B cell (primary cell): ENCODE data around the gene ALKAL2.

Source experiments
- EZH2 ChIP-seq: IDR thresholded peaks from 2 replicates; pipeline ENCODE4 v1.6.1; 2012; ENCODE audit warnings: borderline replicate concordance, low read depth, mild to moderate bottlenecking, moderate library complexity, low read length; ENCODE audit not compliant: insufficient read depth, poor library complexity, severe bottlenecking
- TF ChIP-seq, protein P1 (sequence below): fragments of 200-600 bp; IDR thresholded peaks from one replicate; pipeline ENCODE4 v1.8.0; 2022; ENCODE audit warnings: antibody characterized with exemption, mild to moderate bottlenecking

DNA sequence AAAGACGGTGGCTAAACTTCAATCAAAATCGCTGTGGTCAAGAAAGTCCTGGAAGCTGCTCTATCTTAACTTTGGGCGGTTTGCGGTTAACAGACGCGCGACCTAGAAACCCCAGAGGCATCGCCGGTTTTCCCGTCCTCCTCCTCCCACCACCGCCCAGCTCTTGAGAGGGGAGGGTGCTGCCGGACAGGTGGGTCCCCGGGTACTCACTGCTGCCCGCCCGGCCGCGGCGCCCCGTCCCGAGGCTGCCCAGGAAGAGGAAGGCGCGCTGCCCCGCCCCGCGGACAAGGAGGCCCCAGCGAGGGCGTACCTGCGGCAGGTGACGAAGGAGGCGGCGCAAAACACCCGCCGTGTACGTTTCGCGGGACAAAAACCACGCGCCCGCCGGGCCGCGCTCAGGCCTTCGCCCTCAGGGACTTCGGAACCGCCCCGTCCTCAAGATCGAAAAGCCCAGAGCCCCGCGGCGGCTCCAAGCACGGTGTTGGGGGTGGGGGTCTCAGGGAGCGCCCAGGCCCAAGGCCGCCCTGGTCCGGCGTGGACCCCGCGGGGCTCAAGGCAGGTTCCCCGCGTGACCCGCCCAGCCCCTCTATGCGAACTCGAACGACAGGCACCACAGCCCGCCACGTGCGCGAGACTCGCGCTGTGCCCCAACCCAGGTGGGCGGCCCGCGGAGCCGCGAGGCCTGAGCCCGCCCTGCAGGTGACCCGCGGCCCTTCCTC lies 24.0 kb downstream of the ALKAL2 start, which contains the start of gene SH3YL1:
- TF ChIP-seq, protein P1, sequence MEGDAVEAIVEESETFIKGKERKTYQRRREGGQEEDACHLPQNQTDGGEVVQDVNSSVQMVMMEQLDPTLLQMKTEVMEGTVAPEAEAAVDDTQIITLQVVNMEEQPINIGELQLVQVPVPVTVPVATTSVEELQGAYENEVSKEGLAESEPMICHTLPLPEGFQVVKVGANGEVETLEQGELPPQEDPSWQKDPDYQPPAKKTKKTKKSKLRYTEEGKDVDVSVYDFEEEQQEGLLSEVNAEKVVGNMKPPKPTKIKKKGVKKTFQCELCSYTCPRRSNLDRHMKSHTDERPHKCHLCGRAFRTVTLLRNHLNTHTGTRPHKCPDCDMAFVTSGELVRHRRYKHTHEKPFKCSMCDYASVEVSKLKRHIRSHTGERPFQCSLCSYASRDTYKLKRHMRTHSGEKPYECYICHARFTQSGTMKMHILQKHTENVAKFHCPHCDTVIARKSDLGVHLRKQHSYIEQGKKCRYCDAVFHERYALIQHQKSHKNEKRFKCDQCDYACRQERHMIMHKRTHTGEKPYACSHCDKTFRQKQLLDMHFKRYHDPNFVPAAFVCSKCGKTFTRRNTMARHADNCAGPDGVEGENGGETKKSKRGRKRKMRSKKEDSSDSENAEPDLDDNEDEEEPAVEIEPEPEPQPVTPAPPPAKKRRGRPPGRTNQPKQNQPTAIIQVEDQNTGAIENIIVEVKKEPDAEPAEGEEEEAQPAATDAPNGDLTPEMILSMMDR, result no peak
- TF ChIP-seq EZH2, result no peak
